Esophagus muscularis mucosa (tissue), 3 donors: ENCODE data around the gene RBM41.
A peak's percentile ranks its signal among the peaks of the same experiment; 100 is the strongest.

ENCODE experiments used
- CTCF ChIP-seq, 3 experiments: fragments of 200-600 bp in 2 of 3; fragments of 450-650 bp in 1 of 3; sonication (generic) in 2 of 3; IDR thresholded peaks; one replicate each; pipeline ENCODE4 v1.5.1; 2017 to 2019; ENCODE audit warnings: antibody characterized with exemption in 3 of 3, mild to moderate bottlenecking in 2 of 3, moderate library complexity in 1 of 3
- POLR2A ChIP-seq: fragments of 450-650 bp; IDR thresholded peaks from one replicate; pipeline ENCODE4 v1.6.1; 2017; ENCODE audit warnings: antibody characterized with exemption, moderate library complexity, mild to moderate bottlenecking, low read depth
- POLR2AphosphoS5 ChIP-seq, 2 donors: sonication (generic); formaldehyde crosslinking; IDR thresholded peaks; one replicate each; pipeline ENCODE4 v1.6.1; 2017; ENCODE audit warnings: antibody characterized with exemption in 2 of 2

DNA sequence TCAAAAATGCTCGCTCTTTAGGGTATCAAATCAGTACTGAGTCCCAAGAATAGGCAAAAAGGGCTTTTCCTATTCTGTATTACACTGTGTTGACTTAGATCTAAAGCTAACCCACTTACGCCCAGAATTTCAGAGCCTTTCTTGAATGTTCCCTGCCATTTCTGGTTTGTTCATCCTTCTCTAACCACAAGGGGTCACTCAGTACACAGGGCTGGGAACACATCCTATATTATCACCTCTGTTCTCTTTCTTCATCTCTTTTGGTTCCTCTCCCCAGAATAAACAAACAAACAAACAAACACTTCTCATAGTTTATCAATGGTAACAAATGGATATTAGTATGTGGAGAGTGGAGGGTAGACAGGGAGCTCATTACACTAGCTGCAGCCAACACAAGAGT, 93.1 kb downstream of the RBM41 start:
- TF ChIP-seq POLR2A = no peak
- peak; percentile 33 for TF ChIP-seq CTCF (IDR thresholded peaks at IDR 0.05)
- TF ChIP-seq POLR2AphosphoS5 (IDR thresholded peaks at IDR 0.05) = no peak
